ENCODE results near the gene SUPT4H1. TPM values are rescaled to one million over a fixed set of nuclear protein-coding genes. Genes with fewer than 3 reads are reported as not detected.

SUPT4H1 gene
- total RNA-seq, 2 experiments from 2014 or later: 76.6 to 76.9 TPM

- peak; percentile 3 for DNase-seq
- Mint-ChIP-seq H3K27ac (no peak overlapping the region), H3K36me3 (ENCODE audit: low read depth) (no peaks in the 10 kb centered on the region), H3K4me3 (no peak overlapping the region), H3K27me3 (ENCODE audit: low read depth) (no peaks in the 10 kb centered on the region), H3K9me3 (no peaks in the 10 kb centered on the region), H3K4me1 (ENCODE audit: low read depth) (no peaks in the 10 kb centered on the region)
- intact Hi-C loops (cut with micrococcal nuclease): no loop called here
- CTCF ChIA-PET: no interaction called here
Measured at GRCh38 chr17:58301504-58302150, 50.4 kb downstream of the SUPT4H1 start.

- Mint-ChIP-seq H3K27me3 (ENCODE audit: low read depth) (no peaks in the 10 kb centered on the region), H3K4me1 (ENCODE audit: low read depth) (no peaks in the 10 kb centered on the region), H3K27ac (no peak overlapping the region), H3K4me3 (no peak overlapping the region), H3K9me3 (no peaks in the 10 kb centered on the region), H3K36me3 (ENCODE audit: low read depth) (no peaks in the 10 kb centered on the region)
- no peak for DNase-seq
- intact Hi-C loops (cut with micrococcal nuclease): no loop called here
- CTCF ChIA-PET: no interaction called here
Measured at GRCh38 chr17:58300336-58300735, 51.7 kb downstream of the SUPT4H1 start.

Small RNA genes lying within 50 kb of the gene (microRNA-seq; reads per million reads assigned to microRNA genes)
- gene MIR4736 (ENCODE audit: borderline microRNAs expressed, borderline replicate concordance): not detected

Other genes starting within 250 kb of the SUPT4H1 start
- gene OR4D1, start 203.8 kb downstream of the SUPT4H1 start, total RNA-seq: under 1 TPM; 0.21 to 0.40 TPM
- not detected for gene OR4D2, start 185.2 kb downstream of the SUPT4H1 start, total RNA-seq
- not detected for gene EPX, start 159.5 kb downstream of the SUPT4H1 start, total RNA-seq
- gene MKS1, start 132.9 kb downstream of the SUPT4H1 start, total RNA-seq: 10 to 100 TPM; 27.1 to 29.2 TPM
- gene LPO, start 113.6 kb downstream of the SUPT4H1 start, total RNA-seq: not detected
- not detected for gene MPO, start 71.3 kb downstream of the SUPT4H1 start, total RNA-seq
- gene TSPOAP1, start 23.4 kb downstream of the SUPT4H1 start, total RNA-seq: 10 to 100 TPM; 18.5 to 20.0 TPM
- under 1 TPM; 0.38 to 0.91 TPM for gene RNF43, start 65.3 kb upstream of the SUPT4H1 start, total RNA-seq
- 1 to 10 TPM; 3.6 to 4.1 TPM for gene HSF5, start 136.2 kb upstream of the SUPT4H1 start, total RNA-seq
- 10 to 100 TPM; 58.2 to 60.5 TPM for gene MTMR4, start 162.4 kb upstream of the SUPT4H1 start, total RNA-seq